NCI-H1436 (cell line): Measurements from ENCODE around the gene TRABD2B.

Experiments used
- DNase-seq: peaks from one replicate; lab custom pipeline; 2025; lab: John Stamatoyannopoulos, UW

Gene TRABD2B

GRCh38 chr1:47757226-47757975, 239.8 kb downstream of the TRABD2B start:
- DNase-seq: no peak

GRCh38 chr1:47756411-47756810, 240.8 kb downstream of the TRABD2B start:
- no peak for DNase-seq

- DNase-seq: no peak
Observed at GRCh38 chr1:47756006-47756405, 241.2 kb downstream of the TRABD2B start.

- DNase-seq: no peak
Observed at GRCh38 chr1:47755101-47755990, 241.8 kb downstream of the TRABD2B start.

GRCh38 chr1:47754221-47754620, 243.0 kb downstream of the TRABD2B start:
- no peak for DNase-seq

GRCh38 chr1:47753808-47754207, 243.4 kb downstream of the TRABD2B start:
- DNase-seq: no peak

GRCh38 chr1:47752559-47752958, 244.6 kb downstream of the TRABD2B start:
- no peak for DNase-seq

- no peak for DNase-seq
Observed at GRCh38 chr1:47751996-47752451, 245.2 kb downstream of the TRABD2B start.

GRCh38 chr1:47751193-47751592, 246.0 kb downstream of the TRABD2B start:
- DNase-seq: peak; percentile 16

- DNase-seq: no peak
Observed at GRCh38 chr1:47745715-47746609, 251.2 kb downstream of the TRABD2B start.

- no peak for DNase-seq
Observed at GRCh38 chr1:47742890-47743760, 254.1 kb downstream of the TRABD2B start.

- no peak for DNase-seq
Observed at GRCh38 chr1:47738560-47739182, 258.5 kb downstream of the TRABD2B start.

GRCh38 chr1:47732489-47732888, 264.7 kb downstream of the TRABD2B start:
- DNase-seq: no peak

GRCh38 chr1:47731730-47732129, 265.5 kb downstream of the TRABD2B start:
- no peak for DNase-seq

GRCh38 chr1:47729685-47730084, 267.5 kb downstream of the TRABD2B start:
- no peak for DNase-seq

GRCh38 chr1:47727697-47728085, 269.5 kb downstream of the TRABD2B start:
- no peak for DNase-seq

GRCh38 chr1:47727051-47727696, 270.0 kb downstream of the TRABD2B start:
- DNase-seq: no peak

- peak; percentile 81 for DNase-seq
Observed at GRCh38 chr1:47725992-47726855, 271.0 kb downstream of the TRABD2B start.

GRCh38 chr1:47725511-47725991, 271.6 kb downstream of the TRABD2B start:
- DNase-seq: no peak
